ENCODE data around the gene GALNT3. TPM values are rescaled to one million over a fixed set of nuclear protein-coding genes. Genes with fewer than 3 reads are reported as not detected.

Gene GALNT3
- total RNA-seq, 2 donors from 2014 or later = 8.9 to 10.8 TPM

- peak; percentile 73 for ATAC-seq (replicated peaks)
- no peaks in the 10 kb centered on the region for H3K36me3 Mint-ChIP-seq (ENCODE audit: low read depth)
These were observed 68.6 kb downstream of the GALNT3 start for GRCh38 chr2:165725421-165725820.

DNA sequence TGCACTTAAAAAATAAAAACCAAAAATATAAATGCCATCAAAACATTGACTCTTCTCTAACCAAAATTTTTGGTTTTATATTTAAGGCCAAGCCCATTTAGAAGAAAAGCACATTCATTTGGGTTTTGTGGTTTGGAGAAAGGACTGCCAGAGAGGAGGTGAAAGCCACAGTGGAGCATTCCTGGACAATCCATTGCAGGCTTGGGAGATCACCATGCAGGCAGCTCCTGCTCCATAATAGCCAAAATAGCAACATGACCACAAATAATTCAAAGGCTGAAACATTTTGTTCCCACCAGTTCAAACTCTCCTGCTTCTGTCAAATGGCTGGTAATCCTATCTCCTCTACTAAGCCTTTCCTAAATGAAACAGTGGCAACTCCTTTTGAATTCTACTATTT is 73.5 kb downstream of the GALNT3 start:
- H3K27ac Mint-ChIP-seq = no peak overlapping the region
- no peaks in the 10 kb centered on the region for H3K36me3 Mint-ChIP-seq (ENCODE audit: low read depth)
- H3K9me3 Mint-ChIP-seq = no peaks in the 10 kb centered on the region
- no peaks in the 10 kb centered on the region for H3K4me1 Mint-ChIP-seq
- ATAC-seq (replicated peaks) = no peak
- H3K4me3 Mint-ChIP-seq = no peak overlapping the region
- H3K27me3 Mint-ChIP-seq = peaks cover 15% of the 10 kb centered on the region

More at GRCh38 chr2:165725421-165725820, 68.6 kb downstream of the GALNT3 start:
- Mint-ChIP-seq H3K27me3 (peaks cover 10% of the 10 kb centered on the region), H3K4me1 (no peaks in the 10 kb centered on the region), H3K9me3 (no peaks in the 10 kb centered on the region), H3K4me3 (no peak overlapping the region), H3K27ac (no peak overlapping the region)

DNA sequence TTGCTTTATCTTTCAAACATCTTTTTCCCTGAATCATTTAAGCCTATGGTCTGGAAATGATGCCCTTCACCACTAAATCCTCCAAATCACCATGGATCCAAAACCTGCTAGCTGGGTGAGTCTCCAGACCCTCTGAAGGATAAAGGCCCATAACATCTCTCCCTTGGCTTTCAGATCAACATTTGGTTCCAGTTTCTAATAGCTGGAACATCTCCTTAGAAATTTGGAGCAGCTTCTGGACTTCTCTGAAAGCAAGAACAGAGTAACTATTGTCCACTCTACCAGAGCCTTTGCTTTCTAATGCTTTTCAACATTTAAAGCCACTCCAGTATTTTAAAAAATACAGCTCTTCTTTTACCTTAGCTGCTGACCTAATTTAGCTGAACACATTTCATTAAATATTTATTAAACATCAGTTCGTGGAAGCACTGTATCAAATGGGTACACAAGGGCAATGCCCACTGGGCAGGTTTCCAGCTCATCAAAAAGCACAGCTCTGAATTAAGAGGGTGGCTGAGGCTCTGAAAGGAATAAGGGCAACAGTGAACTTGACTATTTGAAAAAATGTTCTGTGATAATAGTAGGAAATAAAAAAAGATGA is 75.3 kb downstream of the GALNT3 start:
- ATAC-seq (replicated peaks) = no peak
- Mint-ChIP-seq H3K4me3 (no peak overlapping the region), H3K36me3 (ENCODE audit: low read depth) (no peaks in the 10 kb centered on the region), H3K27ac (no peak overlapping the region), H3K4me1 (no peaks in the 10 kb centered on the region), H3K27me3 (peaks cover 15% of the 10 kb centered on the region), H3K9me3 (no peaks in the 10 kb centered on the region)

- no peak for ATAC-seq (replicated peaks)
- Mint-ChIP-seq H3K4me1 (no peaks in the 10 kb centered on the region), H3K9me3 (no peaks in the 10 kb centered on the region), H3K27me3 (peaks cover 12% of the 10 kb centered on the region), H3K4me3 (no peak overlapping the region), H3K27ac (no peak overlapping the region), H3K36me3 (ENCODE audit: low read depth) (no peaks in the 10 kb centered on the region)
These were observed 78.0 kb downstream of the GALNT3 start for GRCh38 chr2:165716091-165716490.

DNA sequence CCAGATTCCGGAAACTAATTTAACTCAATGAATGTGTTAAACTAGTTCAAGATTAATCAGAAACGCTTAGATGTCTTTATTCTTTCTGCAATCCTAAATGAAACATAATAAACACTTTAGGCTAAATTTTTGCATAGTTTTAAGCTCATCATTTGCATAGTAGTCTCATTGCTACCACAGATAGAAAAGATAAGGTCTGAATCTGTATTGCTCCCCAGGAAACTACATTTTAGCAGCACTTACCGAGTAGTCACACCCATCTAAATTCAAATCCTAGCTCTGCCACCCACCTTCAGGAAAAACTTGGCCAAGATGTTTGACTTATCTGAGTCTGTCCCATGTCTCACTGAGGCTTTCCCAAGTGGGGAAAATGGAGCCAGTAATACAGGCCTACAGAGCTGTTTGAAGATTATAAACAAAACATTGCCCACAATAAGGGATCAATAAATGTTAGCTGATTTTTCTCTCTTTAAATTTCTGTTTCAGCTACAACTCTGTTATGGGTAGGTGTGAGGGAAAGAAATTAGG is 87.0 kb downstream of the GALNT3 start:
- Mint-ChIP-seq H3K9me3 (no peaks in the 10 kb centered on the region), H3K27me3 (peaks cover 3% of the 10 kb centered on the region), H3K4me3 (no peak overlapping the region), H3K27ac (no peak overlapping the region), H3K36me3 (ENCODE audit: low read depth) (no peaks in the 10 kb centered on the region), H3K4me1 (no peaks in the 10 kb centered on the region)
- no peak for ATAC-seq (replicated peaks)

DNA sequence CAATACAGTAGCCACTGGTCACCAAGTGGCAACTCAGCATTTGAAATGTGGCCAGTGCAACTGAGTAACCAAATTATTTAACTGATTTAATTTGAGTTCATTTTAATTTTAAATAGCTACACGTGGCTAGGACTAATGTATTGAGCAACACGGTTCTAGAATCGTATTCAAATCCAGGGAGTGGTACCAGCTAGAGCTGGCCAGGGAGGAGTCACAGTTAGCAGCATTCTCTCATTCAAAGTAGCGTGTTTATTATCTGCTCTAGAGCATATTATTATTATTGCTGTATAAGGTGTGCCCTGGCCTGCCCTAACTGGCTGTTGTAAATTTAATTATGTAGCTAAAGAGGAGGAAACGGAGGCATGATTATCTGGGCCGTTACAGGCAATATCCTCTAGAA is 92.9 kb downstream of the GALNT3 start:
- H3K4me1 Mint-ChIP-seq = no peaks in the 10 kb centered on the region
- H3K27ac Mint-ChIP-seq = no peak overlapping the region
- ATAC-seq (replicated peaks) = no peak
- H3K36me3 Mint-ChIP-seq (ENCODE audit: low read depth) = no peaks in the 10 kb centered on the region
- H3K4me3 Mint-ChIP-seq = no peak overlapping the region
- no peaks in the 10 kb centered on the region for H3K9me3 Mint-ChIP-seq
- H3K27me3 Mint-ChIP-seq = peaks cover 8% of the 10 kb centered on the region

DNA sequence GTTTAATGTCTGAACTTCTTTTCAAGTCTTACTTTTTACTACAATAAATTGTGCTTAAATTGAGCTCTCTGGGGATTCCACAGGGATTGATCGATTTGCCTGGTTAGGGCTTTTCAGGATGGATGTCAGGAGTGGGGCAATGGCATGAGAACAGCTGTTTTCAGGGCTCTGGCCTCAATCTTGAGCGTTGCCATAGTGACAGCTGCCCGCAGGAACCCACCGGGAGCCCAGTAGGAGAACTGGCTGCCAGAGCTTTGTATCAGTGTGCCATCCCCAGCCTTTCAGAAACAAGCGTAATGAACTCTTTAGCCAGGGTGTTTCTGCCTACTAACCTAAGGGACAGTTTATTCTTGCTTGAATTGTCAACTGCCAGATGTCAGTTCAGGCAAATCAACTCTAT is 93.5 kb downstream of the GALNT3 start:
- Mint-ChIP-seq H3K4me3 (no peak overlapping the region), H3K36me3 (ENCODE audit: low read depth) (no peaks in the 10 kb centered on the region), H3K4me1 (no peaks in the 10 kb centered on the region), H3K27ac (no peak overlapping the region), H3K27me3 (peaks cover 11% of the 10 kb centered on the region), H3K9me3 (no peaks in the 10 kb centered on the region)
- ATAC-seq (replicated peaks) = no peak

DNA sequence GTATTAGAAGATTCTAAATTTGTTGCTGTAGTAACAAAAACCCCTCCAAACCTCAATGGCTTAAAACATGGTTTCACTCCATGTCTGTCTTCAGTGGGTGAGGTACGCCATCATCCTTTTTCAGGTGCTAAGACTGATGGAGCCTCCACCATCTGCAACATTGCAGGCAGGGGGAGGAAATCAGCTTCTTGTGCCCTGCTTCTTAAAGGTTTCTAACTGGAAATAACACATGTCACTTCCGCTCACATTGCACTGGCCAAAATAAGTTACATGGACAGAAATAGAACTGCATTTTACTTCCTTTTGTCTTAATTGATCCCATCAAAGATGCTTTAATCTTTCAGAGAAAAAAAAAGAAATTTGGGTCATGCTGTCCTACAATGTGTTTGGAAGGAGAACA is 94.1 kb downstream of the GALNT3 start:
- Mint-ChIP-seq H3K27ac (no peak overlapping the region), H3K4me3 (no peak overlapping the region), H3K9me3 (no peaks in the 10 kb centered on the region), H3K36me3 (ENCODE audit: low read depth) (no peaks in the 10 kb centered on the region), H3K4me1 (no peaks in the 10 kb centered on the region), H3K27me3 (peaks cover 11% of the 10 kb centered on the region)
- no peak for ATAC-seq (replicated peaks)

- ATAC-seq (replicated peaks) = no peak
- H3K4me1 Mint-ChIP-seq = no peaks in the 10 kb centered on the region
- no peak overlapping the region for H3K27ac Mint-ChIP-seq
- H3K4me3 Mint-ChIP-seq = no peak overlapping the region
- H3K36me3 Mint-ChIP-seq (ENCODE audit: low read depth) = no peaks in the 10 kb centered on the region
- H3K9me3 Mint-ChIP-seq = no peaks in the 10 kb centered on the region
- H3K27me3 Mint-ChIP-seq = peaks cover 14% of the 10 kb centered on the region
These were observed 95.6 kb downstream of the GALNT3 start for GRCh38 chr2:165698444-165698884.

DNA sequence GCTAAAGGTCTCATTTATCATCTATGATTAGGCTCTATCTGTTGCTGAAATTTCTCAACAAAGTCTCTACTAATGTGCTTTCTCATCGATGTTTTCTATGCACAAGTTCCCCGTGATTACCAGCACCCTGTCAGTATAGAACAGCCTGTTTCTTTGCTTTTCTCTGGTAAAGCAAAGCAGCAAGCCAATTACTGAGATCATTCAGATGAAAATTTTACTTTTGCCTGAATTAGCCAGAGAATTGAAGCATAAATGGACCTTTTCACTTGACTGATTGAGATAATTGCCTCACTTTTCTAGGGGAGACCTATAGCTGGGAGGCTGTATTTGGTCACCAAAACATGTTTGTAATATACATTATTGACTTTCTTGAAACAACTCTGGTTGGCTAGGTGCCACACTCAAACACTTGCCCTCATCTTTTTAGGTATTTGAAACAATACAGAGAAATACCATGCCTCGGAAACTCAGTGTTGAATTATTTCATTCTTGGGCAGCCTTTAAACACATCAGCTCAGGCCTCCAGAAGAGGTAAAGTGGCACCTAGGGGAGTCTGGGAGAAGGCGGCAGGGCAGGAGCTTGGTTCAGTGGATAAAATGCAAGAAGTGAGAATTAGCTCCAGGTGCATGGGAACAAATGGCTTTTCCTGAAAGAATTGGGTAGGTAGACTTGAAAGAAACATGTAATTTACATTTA is 96.2 kb downstream of the GALNT3 start:
- H3K4me1 Mint-ChIP-seq = no peaks in the 10 kb centered on the region
- peaks cover 14% of the 10 kb centered on the region for H3K27me3 Mint-ChIP-seq
- no peak for ATAC-seq (replicated peaks)
- H3K36me3 Mint-ChIP-seq (ENCODE audit: low read depth) = no peaks in the 10 kb centered on the region
- no peak overlapping the region for H3K27ac Mint-ChIP-seq
- H3K9me3 Mint-ChIP-seq = no peaks in the 10 kb centered on the region
- no peak overlapping the region for H3K4me3 Mint-ChIP-seq

Other genes with a start within 250 kb of the GALNT3 start
- 10 to 100 TPM; 21.3 to 29.7 TPM for gene TTC21B, start 159.5 kb upstream of the GALNT3 start, total RNA-seq

Data from activated T-helper 17 cell treated with anti-CD3 and anti-CD28 coated beads, Interleukin-2, amount 50 U/mL, for 72 hours (primary cell).